Right lobe of liver (tissue), 6 donors: Measurements from ENCODE around the gene SEMG1. TPM values are rescaled to one million over a fixed set of nuclear protein-coding genes. Genes with fewer than 3 reads are reported as not detected.

Experiments used
- ATAC-seq, 4 donors: fragments of 200-7000 bp; cut with Tn5 transposase; one replicate each; pipeline ENCODE4 v1.9.1; 2020; ENCODE audit warnings: mild to moderate bottlenecking in 4 of 4, moderate library complexity in 4 of 4
- DNase-seq, 3 donors: peaks; one replicate each; pipeline ENCODE4 v3.0.0-alpha.2; 2020
- H3K27ac ChIP-seq, 3 donors: fragments of 200-600 bp; one replicate each; pipeline ENCODE4 v1.8.0; 2022
- H3K27me3 ChIP-seq, 2 donors: fragments of 200-600 bp; one replicate each; pipeline ENCODE4 v1.8.0; 2022
- H3K36me3 ChIP-seq, 4 donors: fragments of 200-600 bp; sonication (generic) in 1 of 4; one replicate each; pipeline versions ENCODE4 v1.5.1 to v1.8.0; 2017 to 2022; ENCODE audit warnings: control low read depth in 1 of 4
- H3K4me1 ChIP-seq, 4 donors: fragments of 200-600 bp; sonication (generic) in 1 of 4; one replicate each; pipeline versions ENCODE4 v1.5.1 to v1.8.0; 2017 to 2022; ENCODE audit warnings: control low read depth in 1 of 4
- H3K4me3 ChIP-seq, 3 donors: fragments of 200-600 bp; one replicate each; pipeline ENCODE4 v1.8.0; 2022
- H3K9me3 ChIP-seq, 4 donors: fragments of 200-600 bp; sonication (generic) in 1 of 4; one replicate each; pipeline versions ENCODE4 v1.5.1 to v1.8.0; 2017 to 2022; ENCODE audit warnings: control low read depth in 1 of 4
- CTCF ChIP-seq, 4 donors: fragments of 200-600 bp in 3 of 4; fragments of 450-650 bp in 1 of 4; IDR thresholded peaks; one replicate each; pipeline versions ENCODE4 v1.5.1 to v1.8.0; 2016 to 2022; ENCODE audit warnings: antibody characterized with exemption in 4 of 4, mild to moderate bottlenecking in 2 of 4
- POLR2A ChIP-seq: fragments of 450-650 bp; IDR thresholded peaks from one replicate; pipeline ENCODE4 v1.6.1; 2017; ENCODE audit warnings: antibody characterized with exemption, mild to moderate bottlenecking
- WGBS: methylation state at CpG from one replicate; pipeline ENCODE4 v1.1.6; 2018; ENCODE audit warnings: low coverage, low lambda C conversion rate; ENCODE audit not compliant: insufficient coverage; ENCODE audit errors: missing lambda C conversion rate; 5-methylcytosine and 5-hydroxymethylcytosine counted together
- intact Hi-C, 2 donors: fragments of 100-400 bp; cut with DNase I; formaldehyde crosslinking; loops; one replicate each; pipeline versions ENCODE4 v1.11.2 to v1.14.1; 2022
- total RNA-seq, 6 experiments: library from RNA; depleted of rRNA in 2 of 6; stranded (reverse); fragments of >200 nt in 2 of 6; fragmentation: NEBNext Ultra II Directional in 3 of 6; extraction: Animal tissue kit (Norgen Biotek cat#: 25700) in 3 of 6; gene quantifications; one replicate each; pipeline versions ENCODE4 v1.1.0 to v1.2.4, GENCODE V29; 2016 to 2023
- donor health status: DM: no; HTN: yes; CAD: no.
- donor health status: DM: no; HTN: no; CAD: no.
- donor health status: DM: no; HTN: no; CAD: no.
- donor health status: DM: no; HTN: yes; CAD: no.
- donor health status: DM: no; HTN: yes; CAD: no.

The SEMG1 gene
- total RNA-seq, 6 experiments from 2014 or later = not detected

- H3K27me3 ChIP-seq = no peaks in the 10 kb centered on the region
- intact Hi-C loops = no loop called here
- peak in 1 of 3 donors; percentile 49 for DNase-seq
- no peak for TF ChIP-seq POLR2A
- TF ChIP-seq CTCF (IDR thresholded peaks at IDR 0.05) = no peak
- H3K4me3 ChIP-seq = no peak overlapping the region
- peaks cover 0 to 35% (median 11%) of the 10 kb centered on the region in 4 donors for H3K4me1 ChIP-seq
- H3K36me3 ChIP-seq = no peaks in the 10 kb centered on the region
- no peaks in the 10 kb centered on the region for H3K9me3 ChIP-seq
- ATAC-seq = peak in 1 of 4 donors; percentile 67
- 88% methylated on average over 2 of the region's 4 CpGs for WGBS
- H3K27ac ChIP-seq = no peak overlapping the region
These were observed 46.4 kb downstream of the SEMG1 start for GRCh38 chr20:45253261-45253660.

- 11% methylated on average over 6 of the region's 7 CpGs for WGBS
- peak within 1 kb of the TSS; percentile 19 to 22 (median 21) for H3K4me3 ChIP-seq
- TF ChIP-seq CTCF (IDR thresholded peaks at IDR 0.05) = no peak
- TF ChIP-seq POLR2A = peak; percentile 79
- H3K27ac ChIP-seq = peak within 1 kb of the TSS; percentile 78 to 94 (median 91)
- peaks cover 0 to 35% (median 11%) of the 10 kb centered on the region in 4 donors for H3K4me1 ChIP-seq
- no peaks in the 10 kb centered on the region for H3K36me3 ChIP-seq
- ATAC-seq = peak; percentile 86 to 91 (median 88)
- DNase-seq = peak; percentile 55 to 88 (median 77)
- intact Hi-C loops = no loop called here
- no peaks in the 10 kb centered on the region for H3K9me3 ChIP-seq
- no peaks in the 10 kb centered on the region for H3K27me3 ChIP-seq
These were observed 47.8 kb downstream of the SEMG1 start, which contains the start of gene SLPI for GRCh38 chr20:45254383-45255262. TSS of gene SLPI (minus strand) at chr20:45254564. CDS start at chr20:45254543, 21 bp downstream.

- no peak overlapping the region for H3K4me3 ChIP-seq
- no peak overlapping the region for H3K27ac ChIP-seq
- intact Hi-C loops = no loop called here
- DNase-seq = no peak
- no peak for ATAC-seq
- H3K9me3 ChIP-seq = no peaks in the 10 kb centered on the region
- no peaks in the 10 kb centered on the region for H3K36me3 ChIP-seq
- H3K4me1 ChIP-seq = peaks cover 0 to 21% (median 7%) of the 10 kb centered on the region in 4 donors
- 94% methylated on average over 3 of the region's 3 CpGs for WGBS
- no peaks in the 10 kb centered on the region for H3K27me3 ChIP-seq
- TF ChIP-seq CTCF (IDR thresholded peaks at IDR 0.05) = no peak
- TF ChIP-seq POLR2A = no peak
These were observed 50.3 kb downstream of the SEMG1 start for GRCh38 chr20:45257161-45257560.

- no peak for DNase-seq
- no peak for ATAC-seq
These were observed 50.9 kb downstream of the SEMG1 start for GRCh38 chr20:45257711-45258110.

More at GRCh38 chr20:45257711-45258110, 50.9 kb downstream of the SEMG1 start:
- Histone ChIP-seq H3K9me3 (no peaks in the 10 kb centered on the region), H3K36me3 (no peaks in the 10 kb centered on the region), H3K27me3 (no peaks in the 10 kb centered on the region), H3K27ac (no peak overlapping the region), H3K4me1 (peaks cover 0 to 17% (median 7%) of the 10 kb centered on the region in 4 donors), H3K4me3 (no peak overlapping the region)
- no peak for TF ChIP-seq CTCF (IDR thresholded peaks at IDR 0.05)
- no peak for TF ChIP-seq POLR2A
- 74% methylated on average over 7 of the region's 7 CpGs for WGBS
- intact Hi-C loops = no loop called here
